GM18505 (cell line): ENCODE results near the gene CPNE2.

Experiments used
- ATAC-seq: cut with Tn5 transposase; IDR thresholded peaks from one replicate; pipeline ENCODE4 v1.9.1; 2021; ENCODE audit not compliant: unreplicated experiment
- POLR2A ChIP-seq: IDR thresholded peaks from 4 replicates; pipeline ENCODE4 v1.6.1; 2011; ENCODE audit warnings: borderline replicate concordance; ENCODE audit not compliant: insufficient read depth, insufficient read length; ENCODE audit errors: extremely low read depth

Gene CPNE2

DNA sequence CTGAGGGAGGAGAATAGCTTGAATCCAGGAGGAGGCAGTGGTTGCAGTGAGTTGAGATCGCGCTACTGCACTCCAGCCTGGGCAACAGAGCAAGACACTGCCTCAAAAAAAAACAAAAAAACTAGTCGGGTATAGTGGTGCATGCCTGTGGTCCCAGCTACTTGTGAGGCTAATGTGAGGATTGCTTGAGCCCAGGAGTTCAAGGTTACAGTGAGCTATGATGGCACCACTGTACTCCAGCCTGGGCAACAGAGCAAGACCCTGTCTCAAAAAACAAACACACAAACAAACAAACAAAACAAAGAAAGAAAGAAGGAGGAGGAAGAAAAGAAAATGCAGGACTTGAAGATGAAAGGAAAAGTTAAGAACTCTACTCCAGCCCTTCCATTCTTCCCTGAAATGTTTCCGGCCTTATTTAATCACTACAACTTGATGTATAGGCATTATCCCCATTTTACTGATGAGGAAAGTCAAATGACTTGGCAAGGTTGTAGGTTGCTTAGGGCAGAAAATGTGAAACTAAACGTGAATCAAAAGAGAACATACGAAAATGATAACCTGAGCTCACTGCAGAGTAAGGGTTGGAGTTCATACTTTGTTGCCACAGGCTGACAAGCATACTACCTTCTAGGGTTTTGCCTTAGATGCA, 63.4 kb downstream of the CPNE2 start:
- TF ChIP-seq POLR2A, result no peak
- no peak for ATAC-seq

DNA sequence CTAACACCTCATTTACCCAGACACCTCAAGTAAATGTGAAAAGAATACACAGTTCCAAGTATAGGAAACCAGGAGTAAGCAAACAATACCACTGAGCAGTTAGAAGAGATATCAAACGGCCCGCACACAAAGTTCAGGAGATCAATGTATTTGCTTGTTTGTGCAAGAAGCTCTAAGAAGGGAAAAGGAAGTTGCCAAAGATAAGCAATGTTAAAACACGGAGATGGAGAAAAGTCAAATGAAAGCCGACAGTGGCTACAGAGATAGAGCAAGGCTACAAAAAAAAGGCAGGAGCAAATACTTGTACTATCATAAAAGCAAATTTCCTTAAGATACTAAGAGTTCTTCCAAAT, 63.9 kb downstream of the CPNE2 start:
- no peak for TF ChIP-seq POLR2A
- ATAC-seq, result no peak

DNA sequence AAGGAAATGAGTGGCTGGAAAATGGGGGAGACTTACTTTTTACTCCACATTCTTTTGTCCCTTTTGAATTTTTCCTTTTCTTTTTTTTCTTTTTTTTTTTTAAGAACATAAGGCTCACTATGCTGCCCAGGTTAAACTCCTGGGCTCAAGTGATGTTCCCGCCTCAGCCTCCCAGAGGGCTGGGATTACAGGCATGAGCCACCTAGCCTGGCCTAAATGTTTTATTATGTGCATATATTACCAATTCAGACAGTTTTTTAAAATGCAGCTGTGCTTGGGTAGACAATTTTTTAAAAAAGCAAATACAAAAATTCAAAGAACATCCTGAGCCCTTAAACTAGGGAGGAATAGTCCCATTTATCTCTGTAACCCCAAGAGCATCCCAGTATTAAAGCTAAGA, 65.2 kb downstream of the CPNE2 start:
- no peak for ATAC-seq
- TF ChIP-seq POLR2A, result no peak

DNA sequence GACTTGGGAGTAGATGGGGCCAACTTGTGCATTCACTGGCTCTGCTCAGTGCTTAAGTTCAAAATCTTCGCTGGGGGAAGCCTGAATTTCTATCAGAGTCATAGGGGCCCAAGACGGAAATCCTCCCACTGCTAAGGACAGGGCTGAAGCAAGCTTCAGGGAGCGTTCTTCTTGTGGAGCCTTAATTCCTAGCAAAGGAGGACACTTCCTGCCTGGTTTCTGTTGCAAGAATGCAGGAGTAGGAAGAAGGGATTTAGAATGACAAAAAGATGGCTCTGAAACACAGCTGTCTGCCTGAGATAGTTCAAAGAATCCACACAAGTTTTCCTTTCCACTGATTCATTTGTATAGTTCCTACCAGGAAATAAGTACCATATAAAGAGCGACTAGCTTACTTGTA, 67.1 kb downstream of the CPNE2 start:
- no peak for TF ChIP-seq POLR2A
- ATAC-seq, result no peak

DNA sequence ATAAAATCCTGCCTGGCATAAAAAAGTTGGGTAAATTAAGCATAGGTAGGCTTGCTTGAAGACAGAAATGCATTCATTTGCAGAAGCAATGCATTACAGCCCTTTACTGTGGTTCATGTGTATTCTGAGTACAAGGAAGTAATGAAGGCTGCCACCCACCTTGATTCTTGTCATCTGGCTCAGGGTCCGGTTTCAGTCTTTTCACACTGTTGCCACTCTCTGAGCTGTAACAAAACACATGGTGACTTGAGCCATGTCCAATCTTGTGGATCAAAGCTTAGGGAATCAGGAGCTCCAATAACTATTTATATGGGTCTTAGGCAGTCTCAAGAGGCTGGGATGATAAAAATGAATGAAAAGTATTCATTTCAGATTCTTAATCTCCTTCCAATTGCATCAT, 71.5 kb downstream of the CPNE2 start:
- no peak for ATAC-seq
- no peak for TF ChIP-seq POLR2A

DNA sequence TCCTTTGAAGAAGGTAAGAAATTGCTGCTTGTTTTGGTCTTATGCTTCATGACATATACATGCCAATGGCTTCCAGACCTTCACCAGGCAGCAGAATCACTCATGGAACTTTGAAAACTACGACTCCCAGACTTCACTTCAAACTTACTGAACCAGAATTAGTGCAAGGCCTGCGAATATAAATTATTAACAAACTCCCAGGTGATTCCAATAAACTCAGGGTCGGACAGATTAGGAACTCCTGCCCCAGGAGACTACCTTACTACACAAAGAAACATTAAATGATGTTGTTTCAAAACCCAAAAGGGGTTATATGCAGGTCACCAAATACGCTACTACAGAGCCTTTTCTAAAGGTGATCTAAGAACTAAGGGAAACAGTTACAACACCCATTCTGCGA, 73.1 kb downstream of the CPNE2 start:
- ATAC-seq, result no peak
- no peak for TF ChIP-seq POLR2A

DNA sequence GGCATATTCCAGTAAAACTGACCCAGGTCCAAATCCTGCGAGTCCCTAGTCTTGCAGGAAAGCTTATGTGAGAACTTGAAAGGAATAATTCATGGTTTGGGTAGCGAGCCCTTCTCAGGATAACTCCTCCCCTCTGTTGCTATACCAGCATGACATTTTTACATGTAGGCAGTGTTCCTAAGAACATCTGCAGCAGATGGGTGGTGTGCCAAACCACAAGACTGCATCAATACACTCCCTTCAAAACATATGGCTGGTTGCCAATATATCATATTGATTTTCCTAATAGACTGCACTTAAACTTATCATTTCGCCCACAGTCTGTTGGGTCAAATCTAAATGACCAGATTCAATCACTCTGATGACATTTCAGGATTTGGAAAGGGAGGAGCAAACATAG, 73.6 kb downstream of the CPNE2 start:
- TF ChIP-seq POLR2A, result no peak

DNA sequence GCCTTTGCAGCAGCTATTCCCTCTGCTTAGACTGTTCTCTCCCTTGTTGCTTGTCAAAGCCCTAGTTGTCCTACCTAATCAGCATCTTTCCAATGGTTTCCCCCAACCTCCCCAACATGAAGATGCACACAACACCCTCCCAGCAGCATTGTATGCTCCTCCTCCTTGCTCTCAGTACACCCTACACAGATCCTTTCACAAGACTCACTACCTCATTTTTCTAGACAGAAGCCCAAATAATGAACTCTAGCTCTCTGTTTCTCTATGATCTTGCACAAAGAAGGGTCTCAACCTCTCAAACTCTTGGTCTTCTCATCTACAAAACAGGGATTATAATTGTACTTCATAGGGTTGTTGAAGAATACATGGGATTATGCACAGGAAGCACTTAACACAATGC, 74.1 kb downstream of the CPNE2 start:
- TF ChIP-seq POLR2A, result no peak
- ATAC-seq, result no peak

More for the DNA sequence above, 73.6 kb downstream of the CPNE2 start:
- no peak for ATAC-seq

DNA sequence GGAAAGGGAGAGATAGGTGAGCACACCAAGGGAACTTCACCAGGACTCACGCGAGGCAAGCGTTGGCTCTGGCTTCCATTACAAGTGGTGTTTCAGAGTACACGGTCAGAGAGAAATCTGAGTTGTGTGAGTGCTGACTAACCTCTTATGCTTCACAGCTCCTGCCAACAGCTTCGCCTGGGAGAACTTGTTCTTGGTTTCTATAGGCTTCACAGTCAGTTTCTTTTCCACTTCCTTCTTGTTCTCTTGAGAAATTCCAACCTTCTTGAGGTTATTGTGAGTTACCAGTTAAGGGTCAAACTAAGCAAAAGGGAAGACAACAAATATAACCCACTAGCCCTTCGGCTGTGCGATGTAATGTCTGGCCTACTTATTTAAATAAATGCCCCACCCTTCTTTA, 74.6 kb downstream of the CPNE2 start:
- TF ChIP-seq POLR2A, result no peak
- no peak for ATAC-seq

DNA sequence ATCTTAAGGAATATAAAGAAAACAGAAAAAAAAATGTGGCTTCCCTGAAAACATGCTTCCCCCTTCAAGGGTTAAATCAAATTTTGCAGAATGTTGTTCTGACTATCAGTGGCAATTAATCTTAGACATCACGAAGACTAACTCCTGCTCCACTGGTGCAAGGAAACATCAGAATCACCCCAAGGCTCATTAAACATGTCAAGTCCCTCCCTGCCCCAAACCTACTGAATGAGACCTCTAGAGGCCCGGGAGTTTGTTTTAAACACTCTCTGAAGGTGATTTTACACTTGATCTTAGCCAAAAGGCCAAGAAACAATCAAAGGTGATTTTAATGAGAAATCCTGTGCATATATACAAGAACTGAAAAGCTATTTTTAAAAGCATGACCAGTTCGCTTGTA, 75.2 kb downstream of the CPNE2 start:
- no peak for ATAC-seq
- no peak for TF ChIP-seq POLR2A

DNA sequence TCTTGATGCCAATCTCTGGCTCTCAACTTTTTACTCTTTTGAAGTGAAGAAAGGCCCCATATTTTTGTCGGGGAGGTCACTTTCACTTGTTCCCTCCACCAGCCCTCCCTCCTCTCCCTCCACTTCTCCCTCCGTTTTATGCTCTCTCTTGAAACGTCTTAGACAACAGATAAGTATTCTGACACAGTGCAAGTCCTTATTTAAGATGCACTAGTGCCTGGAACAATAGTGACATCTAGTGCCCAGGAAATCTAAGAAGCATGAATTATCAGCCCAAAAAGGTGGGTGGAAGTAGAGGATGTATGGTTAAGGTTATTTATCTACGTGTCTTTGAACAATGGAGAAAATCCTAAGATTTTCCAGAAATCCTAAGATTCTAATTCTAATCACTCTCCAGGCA, 75.6 kb downstream of the CPNE2 start:
- no peak for TF ChIP-seq POLR2A
- ATAC-seq, result no peak

DNA sequence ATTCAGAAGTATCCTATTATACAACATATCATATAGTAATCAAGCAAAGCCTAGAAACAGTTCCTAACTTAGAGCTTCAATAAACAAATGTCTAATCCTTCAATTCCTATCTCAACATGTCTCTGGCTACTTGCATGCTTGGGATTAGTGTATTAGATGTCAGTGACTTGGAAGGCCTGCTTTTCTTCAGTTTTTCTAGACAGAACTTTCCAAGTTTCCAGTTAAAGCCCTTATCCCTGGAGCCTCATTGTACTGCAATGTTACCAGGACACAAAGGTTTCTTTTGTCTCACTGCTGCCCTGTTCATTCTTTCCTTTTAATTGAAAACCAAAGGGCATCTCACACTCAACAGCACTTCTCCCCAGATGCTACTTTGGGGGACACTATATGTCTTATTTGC, 76.9 kb downstream of the CPNE2 start:
- ATAC-seq, result no peak
- no peak for TF ChIP-seq POLR2A

DNA sequence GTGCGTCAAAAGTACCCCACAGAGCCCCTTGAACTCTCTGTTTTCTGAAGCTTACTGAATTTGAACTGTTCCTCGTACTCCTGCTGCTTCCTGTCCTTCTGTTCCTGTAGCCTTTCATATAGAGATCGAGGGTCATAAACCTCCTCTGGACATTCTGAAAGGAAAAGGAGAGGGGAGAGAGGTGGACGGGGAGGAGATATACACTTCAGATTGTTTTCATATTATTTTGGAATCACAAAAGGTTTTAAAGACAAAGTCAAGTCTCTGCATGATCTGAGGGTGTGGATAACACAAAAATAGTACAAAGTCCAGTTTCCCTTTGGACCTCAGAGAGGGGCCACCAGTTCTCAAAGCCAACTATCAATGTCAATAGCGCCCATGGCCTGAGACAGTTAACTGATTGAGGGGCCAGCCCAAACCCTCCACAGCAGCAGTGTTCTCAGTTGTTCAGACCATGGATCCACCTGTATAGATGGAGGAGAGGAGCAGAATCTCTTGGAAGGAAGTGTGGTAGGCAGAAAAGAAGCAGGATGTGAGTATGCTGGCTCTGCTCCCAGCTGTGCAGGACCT, 80.4 kb downstream of the CPNE2 start:
- no peak for ATAC-seq
- TF ChIP-seq POLR2A, result no peak

DNA sequence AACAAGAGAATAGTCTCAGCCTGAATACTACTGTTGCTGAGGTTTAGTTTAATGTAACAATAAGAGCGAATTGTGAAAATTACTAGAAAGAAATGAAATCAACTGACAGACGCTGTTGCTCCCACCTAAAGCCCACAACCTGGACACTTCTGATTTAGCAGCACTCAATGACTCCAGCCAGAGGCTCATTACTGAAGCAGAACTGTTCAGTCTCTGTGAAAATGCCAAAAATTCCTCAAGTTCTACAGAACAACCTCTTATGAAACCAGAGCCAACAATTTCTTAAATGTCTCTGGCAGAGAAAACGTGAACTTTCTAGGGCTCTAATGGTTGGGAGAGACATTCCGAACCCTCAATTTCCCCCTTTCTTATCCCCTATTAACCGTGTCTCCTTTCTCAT, 83.5 kb downstream of the CPNE2 start:
- ATAC-seq, result no peak
- TF ChIP-seq POLR2A, result no peak

DNA sequence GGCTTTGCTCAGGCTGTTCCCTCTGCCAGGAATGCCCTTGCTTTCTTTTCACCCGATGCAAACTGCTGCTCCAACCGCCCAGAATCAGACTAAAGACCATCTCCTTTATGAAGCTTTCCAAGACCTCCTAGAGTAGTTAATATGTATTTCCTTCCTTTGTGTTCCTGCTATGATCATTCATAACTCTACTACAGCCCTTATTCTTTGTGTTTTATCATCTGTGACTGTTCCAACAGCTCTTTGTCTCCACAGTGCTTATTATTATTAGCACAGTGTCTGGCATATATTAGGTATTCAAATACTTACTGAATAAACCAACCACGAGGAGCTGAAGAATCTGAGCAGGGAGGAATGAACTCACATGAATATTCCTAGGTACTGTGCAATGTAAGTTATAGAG, 85.8 kb downstream of the CPNE2 start:
- ATAC-seq, result no peak
- TF ChIP-seq POLR2A, result no peak
